Non-pigmented ciliary epithelial cell (primary cell): ENCODE results near the gene SLC25A26.

ENCODE experiments used
- DNase-seq: peaks from one replicate; pipeline ENCODE4 v3.0.0-alpha.2; 2010; ENCODE audit warnings: low read depth

Gene SLC25A26

DNA sequence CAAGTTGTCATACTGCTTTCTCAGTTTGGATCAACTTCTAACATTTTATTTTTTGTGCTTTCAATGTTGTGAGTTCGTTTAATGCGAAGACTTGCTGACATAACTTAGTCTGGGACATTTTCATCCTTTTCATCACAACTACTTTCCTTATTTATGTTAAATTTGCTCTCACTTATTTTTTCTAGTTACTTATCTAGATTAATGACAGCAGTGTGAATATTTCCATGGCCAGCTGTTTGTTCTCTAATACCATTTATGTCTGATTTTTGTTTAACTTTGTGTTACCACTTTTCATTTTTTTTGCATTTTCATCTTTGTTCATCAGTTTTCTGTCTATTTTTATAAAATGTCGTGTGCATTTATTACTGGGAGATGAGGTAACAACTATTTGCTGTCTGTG, 6.2 kb downstream of the SLC25A26 start:
- DNase-seq: no peak

GRCh38 chr3:66227915-66228314, 7.1 kb downstream of the SLC25A26 start:
- no peak for DNase-seq

DNA sequence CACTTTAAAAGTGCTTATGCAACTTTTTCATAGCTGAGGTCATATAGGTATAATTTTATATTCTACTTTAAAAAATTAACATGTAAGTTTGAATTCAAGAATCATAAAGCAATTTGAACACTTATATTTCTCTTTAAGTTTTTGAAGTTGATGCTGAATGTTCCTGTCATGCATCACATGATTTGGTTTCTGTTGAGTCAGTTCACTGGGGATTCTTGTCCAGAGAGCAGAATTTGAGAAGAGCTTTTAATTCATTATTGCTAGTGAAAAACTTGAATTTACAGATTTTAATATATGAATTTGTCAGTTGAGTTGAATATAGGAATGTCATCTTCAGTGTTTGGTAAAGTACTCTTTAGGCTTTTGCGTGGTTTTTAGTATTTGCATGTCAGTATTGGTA, 7.9 kb downstream of the SLC25A26 start:
- no peak for DNase-seq

GRCh38 chr3:66229931-66230330, 9.1 kb downstream of the SLC25A26 start:
- DNase-seq: no peak

GRCh38 chr3:66233033-66233432, 12.2 kb downstream of the SLC25A26 start:
- DNase-seq: no peak

GRCh38 chr3:66236281-66236680, 15.5 kb downstream of the SLC25A26 start:
- no peak for DNase-seq

GRCh38 chr3:66237552-66237951, 16.8 kb downstream of the SLC25A26 start:
- DNase-seq: no peak

DNA sequence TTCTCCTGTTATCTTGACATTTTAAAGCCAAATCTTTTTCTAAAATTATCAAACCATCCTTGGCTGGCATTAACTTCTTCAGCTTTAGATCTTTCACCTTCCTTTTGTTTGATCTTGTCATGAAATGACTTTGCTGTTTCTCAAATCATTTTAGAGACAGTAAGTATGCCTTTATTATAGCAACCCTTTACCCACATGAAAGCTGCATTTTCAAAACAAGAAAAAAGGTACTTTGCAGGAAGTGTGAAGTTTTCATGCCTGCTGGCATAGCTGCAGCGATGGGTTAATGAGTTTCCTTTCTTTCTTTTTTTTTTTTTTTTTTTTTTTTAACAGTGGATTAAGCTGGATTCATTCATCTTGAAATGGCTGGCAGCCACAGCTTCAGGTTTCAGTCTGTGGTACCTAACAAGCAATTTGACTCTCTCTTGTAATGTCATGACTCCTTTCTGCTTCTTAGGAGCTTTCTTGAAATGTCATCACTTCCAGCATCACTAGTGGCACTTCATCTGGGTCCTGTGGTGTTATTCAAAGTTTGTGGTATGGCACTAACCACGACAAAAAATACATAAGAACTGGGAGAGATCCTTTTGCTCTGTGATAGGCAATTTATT, 18.8 kb downstream of the SLC25A26 start:
- no peak for DNase-seq

GRCh38 chr3:66241466-66241865, 20.7 kb downstream of the SLC25A26 start:
- DNase-seq: no peak

DNA sequence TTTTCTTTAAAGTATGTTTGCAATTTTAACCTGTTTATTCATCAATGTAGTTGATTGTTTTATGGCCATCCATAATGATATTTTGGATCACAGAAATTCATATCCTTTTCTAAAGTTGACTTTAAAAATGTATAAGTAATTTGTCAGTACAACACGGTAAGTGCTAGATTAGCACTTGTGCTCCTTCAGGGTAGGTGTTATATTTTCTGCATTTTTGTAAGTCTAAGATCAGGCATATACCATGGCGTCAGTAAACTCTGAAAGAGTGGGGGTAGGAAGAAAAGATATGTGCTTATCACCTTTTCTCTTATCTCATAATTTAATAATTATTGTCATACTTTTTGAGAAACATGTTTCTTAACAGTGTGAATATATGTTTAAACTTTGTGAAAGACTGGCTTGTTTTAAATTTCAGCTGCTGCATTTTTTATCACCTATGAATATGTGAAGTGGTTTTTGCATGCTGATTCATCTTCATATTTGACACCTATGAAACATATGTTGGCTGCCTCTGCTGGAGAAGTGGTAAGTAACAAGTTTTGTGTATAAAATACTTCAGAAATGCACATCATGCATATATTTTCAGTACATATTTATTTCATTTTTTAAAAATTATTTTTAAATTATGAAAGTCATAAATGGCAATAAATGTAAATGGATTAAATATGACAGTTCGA, 22.1 kb downstream of the SLC25A26 start:
- DNase-seq: no peak

DNA sequence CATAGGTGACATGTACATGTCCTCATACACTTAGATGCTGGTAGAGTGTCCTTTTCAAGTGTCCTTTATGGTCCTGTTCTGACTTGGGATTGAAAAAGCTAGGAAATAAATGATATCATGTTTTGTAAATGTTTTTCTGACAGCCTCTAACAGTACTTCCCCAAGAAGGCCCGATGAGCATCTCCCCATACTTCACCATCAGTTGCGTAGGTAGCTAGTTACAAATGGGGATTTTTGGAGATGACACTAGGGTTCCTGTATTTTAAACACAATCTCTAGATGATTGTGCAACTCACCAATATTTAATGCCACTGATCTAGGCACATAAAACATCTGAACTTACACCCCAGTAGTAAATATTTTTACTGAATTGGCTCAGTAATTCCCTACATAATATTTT, 27.8 kb downstream of the SLC25A26 start:
- no peak for DNase-seq

GRCh38 chr3:66253790-66254620, 33.2 kb downstream of the SLC25A26 start:
- peak; percentile 26 for DNase-seq

DNA sequence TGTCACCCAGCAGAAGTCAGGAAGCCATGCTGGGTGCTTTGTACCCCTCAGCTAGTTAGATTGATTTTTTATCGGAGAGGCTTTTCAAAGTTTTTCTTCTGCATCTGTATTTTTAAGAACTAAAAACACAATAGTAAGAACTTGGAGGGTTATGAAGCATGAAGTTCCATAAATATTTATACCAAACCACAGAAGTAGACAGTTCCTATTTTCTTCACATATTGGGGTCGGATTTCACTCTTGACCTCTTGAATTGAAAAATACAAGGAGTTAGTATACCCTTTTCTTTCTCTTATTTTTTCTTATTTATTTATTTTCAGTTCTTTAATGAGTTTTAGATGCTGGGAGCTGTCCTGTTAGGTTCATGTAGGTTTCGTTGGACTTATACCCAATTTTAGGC, 35.1 kb downstream of the SLC25A26 start:
- DNase-seq: no peak

DNA sequence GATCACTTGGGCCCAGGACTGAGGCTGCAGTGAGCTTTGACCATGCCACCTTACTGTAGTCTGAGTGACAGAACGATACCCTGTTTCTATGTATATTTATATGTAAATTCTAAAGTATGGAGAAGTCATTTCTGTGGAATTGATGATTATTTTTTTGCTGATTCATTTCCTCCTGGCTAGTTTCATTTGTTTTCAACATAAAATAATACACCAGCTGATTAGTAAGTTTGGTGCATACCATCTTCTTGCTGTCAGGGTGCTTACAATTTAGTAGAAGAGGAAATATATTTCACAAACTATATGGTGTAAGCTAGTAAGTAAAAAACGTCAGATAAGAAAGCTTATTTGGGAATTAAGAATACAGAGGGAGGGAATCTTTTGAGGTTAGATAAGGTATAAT, 36.0 kb downstream of the SLC25A26 start:
- DNase-seq: no peak

- DNase-seq: no peak
Measured at GRCh38 chr3:66259566-66260255, 38.9 kb downstream of the SLC25A26 start.

- no peak for DNase-seq
Measured at GRCh38 chr3:66260431-66260830, 39.6 kb downstream of the SLC25A26 start.

DNA sequence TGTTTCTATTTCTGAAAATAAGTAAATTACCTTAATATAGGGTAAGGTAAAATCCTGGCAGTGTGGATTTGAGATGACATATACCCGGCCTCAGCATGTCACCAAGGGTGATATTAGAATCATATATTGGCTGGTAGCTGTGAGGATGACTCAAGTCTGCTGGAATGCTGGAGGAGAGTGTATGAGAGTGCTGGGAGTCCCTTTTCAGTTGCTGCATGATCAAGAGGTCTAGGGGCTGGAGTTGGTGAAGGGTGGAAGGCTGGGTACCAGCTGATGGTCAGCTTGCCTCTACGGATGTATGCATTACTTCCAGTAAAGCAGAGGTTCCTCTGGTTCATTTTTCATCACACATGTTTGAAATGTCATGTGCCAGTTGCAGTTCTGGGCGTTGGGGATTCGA, 40.6 kb downstream of the SLC25A26 start:
- DNase-seq: no peak

DNA sequence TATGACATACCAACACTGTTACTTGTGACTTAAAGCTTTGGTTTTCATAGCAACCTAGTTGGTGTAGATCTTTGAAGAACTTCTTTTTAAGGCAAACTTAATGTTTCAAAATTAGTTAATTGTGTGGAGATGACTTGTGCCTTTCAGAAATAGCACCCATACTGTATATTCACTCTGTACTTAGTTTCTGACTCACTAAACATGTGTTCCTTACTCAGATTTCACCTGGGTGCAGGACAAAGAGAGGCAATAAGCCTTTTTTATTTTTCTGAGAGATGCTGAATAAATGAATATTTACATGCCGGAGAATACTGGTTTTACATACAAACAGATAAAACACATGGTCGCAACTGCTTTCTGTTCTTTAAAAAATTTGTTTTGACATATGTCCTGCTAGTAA, 44.8 kb downstream of the SLC25A26 start:
- no peak for DNase-seq

GRCh38 chr3:66266551-66266950, 45.8 kb downstream of the SLC25A26 start:
- DNase-seq: no peak

GRCh38 chr3:66267031-66267430, 46.2 kb downstream of the SLC25A26 start:
- DNase-seq: no peak

DNA sequence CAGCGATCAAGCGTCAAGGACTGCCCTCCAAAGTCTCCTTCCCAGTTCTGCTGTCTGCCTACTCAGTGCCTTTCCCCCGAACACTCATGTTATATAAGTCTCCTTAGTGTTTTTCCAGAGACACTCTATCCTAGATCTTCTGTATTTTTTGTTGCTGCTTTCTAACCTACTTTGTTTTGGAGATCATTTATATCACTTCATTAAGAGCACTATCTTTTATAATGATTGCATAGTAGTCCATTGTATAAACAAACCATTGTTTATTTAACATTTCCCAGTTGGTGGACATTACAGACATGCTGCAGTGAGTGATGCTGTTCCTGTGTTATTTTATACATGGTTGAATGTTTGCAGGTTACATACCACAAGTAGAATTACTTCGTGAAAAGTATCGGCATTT, 47.1 kb downstream of the SLC25A26 start:
- no peak for DNase-seq

DNA sequence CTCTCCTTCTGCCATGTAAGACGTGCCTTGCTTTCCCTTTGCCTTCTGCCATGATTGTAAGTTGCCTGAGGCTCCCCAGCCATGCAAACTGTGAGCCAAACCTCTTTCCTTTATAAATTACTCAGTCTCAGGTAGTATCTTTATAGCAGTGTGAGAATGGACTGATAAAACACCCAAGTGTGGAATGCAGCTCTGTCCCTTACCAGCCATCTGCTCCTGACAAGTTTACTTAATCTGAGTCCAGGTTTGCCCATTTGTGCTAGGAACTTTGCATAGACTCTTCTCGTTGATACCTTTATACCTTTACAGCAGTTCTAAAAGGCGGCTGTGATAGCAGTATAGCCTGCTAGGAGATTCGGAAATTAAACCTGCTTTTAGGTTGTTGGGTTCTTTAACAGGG, 48.1 kb downstream of the SLC25A26 start:
- no peak for DNase-seq

GRCh38 chr3:66269411-66269810, 48.6 kb downstream of the SLC25A26 start:
- DNase-seq: no peak
